Measurements from ENCODE around the gene TMEM79. TPM values are rescaled to one million over a fixed set of nuclear protein-coding genes. Genes with fewer than 3 reads are reported as not detected.

The TMEM79 gene, protein sequence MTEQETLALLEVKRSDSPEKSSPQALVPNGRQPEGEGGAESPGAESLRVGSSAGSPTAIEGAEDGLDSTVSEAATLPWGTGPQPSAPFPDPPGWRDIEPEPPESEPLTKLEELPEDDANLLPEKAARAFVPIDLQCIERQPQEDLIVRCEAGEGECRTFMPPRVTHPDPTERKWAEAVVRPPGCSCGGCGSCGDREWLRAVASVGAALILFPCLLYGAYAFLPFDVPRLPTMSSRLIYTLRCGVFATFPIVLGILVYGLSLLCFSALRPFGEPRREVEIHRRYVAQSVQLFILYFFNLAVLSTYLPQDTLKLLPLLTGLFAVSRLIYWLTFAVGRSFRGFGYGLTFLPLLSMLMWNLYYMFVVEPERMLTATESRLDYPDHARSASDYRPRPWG
- total RNA-seq, result 1 to 10 TPM; 8.5 to 9.0 TPM

DNA sequence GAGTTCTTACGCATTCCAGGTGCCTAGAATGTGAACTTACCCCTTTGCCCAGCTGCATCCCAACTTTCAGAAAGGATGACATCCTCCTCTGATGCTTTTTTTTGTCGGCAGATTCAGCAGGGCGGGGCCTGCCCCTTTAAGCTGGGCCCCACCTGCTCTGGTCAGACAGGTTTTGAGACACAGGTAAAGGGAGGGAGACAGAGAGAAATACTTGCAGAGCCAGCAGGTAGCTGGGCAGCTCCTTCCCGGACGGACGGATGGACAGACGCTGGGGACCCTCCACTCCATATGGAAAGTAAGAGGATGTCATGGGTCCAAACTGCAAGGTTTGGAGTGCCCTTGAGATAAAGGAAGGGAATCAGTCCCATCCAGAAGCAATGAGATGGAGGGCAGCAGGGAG, at the start of gene TMEM79:
TMEM79 (plus strand) TSS at position 214 of the 400 bp plus-strand sequence. CDS start 902 bp downstream, outside the sequence.

DNA sequence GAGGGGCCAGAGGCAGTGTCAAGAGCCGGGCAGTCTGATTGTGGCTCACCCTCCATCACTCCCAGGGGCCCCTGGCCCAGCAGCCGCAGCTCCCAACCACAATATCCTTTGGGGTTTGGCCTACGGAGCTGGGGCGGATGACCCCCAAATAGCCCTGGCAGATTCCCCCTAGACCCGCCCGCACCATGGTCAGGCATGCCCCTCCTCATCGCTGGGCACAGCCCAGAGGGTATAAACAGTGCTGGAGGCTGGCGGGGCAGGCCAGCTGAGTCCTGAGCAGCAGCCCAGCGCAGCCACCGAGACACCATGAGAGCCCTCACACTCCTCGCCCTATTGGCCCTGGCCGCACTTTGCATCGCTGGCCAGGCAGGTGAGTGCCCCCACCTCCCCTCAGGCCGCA, 42.2 kb upstream of the TMEM79 start, which contains the start of gene BGLAP:
BGLAP (plus strand) TSS at position 259 of the 400 bp plus-strand sequence; CDS start at position 307, 48 bp downstream.

DNA sequence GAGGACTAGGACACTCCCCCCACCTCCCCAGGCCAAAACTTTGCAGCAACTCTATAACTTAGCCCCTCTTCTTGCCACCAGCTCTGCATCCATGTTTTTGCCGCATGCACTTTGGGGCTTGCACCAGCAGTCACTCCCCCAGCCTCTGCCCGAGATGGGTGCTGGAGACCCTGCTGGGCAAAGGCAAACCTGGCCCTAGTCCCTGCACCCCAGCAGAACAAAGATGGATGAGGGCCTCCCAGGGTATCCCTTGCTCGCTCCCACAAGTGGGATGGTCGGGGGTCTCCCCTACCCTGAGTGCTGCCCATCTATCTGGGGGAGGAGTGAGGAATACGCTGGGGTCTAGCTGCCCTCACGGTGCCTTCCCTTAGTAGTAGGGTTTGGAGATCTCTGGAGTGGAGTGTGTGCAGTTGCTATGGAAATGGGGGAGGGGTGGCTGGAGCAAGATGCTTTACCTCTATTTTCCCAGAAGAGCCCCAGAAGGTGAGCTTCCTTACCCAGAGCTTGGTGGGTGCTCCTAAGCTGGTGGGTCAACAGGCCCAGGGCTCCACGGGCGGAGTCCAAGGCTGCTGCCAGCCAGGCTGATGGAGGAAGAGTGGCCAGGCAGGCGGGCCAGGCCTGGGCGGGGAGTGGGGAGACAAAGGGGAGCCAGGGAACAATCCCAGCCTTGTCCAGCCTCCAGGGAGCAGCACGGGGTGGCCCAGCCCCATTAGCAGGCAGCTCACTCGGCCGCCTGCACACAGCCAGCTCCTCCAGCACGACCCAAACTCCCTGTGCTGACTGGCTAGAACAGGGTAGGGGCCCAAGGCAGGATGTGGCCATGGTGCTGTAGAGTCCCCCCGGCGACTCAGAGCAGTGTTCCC, 36.4 kb upstream of the TMEM79 start, which contains the start of gene PAQR6:
PAQR6 (minus strand) TSS at position 597 of the 863 bp plus-strand sequence. CDS start 1,325 bp downstream, outside the sequence.

DNA sequence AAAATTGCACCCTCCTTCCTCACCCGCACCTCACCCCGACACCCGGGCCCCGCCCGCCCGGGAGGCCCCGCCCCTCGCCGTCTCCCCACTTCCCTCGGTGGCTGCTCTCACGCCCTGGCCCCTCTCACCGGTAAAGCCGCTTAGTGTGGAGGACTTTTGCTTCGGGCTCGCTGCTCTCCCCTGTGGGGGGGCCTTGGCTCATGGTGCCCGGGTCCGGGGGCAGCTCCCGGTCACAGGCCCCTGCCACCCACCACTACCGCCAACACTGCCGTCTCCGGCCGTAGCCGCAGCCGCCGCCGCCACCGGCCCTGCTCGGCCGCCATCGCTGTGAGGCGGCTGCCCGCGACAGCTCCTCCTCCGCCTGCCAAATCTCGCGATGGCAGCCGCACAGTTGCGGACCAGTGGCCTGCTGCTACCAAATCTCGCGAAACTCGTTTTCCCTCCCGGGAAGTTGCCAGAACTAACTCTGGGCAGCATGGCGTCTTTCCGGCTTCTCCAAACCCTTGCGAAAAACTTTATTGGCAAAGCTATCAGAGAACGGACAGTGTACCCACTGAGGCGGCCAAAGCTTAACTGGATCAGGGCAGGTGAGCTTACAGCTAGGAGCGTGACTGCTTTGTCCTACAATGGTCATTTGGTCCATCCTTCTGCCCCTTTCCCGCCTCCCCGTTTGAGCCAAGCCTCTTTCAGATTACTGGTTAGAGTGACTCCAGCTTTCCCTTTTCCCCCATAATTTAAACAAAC, 1.5 kb upstream of the TMEM79 start, which contains the start of gene SMG5:
SMG5 (minus strand) TSS at position 347 of the 744 bp plus-strand sequence; CDS start at position 202, 145 bp downstream.

DNA sequence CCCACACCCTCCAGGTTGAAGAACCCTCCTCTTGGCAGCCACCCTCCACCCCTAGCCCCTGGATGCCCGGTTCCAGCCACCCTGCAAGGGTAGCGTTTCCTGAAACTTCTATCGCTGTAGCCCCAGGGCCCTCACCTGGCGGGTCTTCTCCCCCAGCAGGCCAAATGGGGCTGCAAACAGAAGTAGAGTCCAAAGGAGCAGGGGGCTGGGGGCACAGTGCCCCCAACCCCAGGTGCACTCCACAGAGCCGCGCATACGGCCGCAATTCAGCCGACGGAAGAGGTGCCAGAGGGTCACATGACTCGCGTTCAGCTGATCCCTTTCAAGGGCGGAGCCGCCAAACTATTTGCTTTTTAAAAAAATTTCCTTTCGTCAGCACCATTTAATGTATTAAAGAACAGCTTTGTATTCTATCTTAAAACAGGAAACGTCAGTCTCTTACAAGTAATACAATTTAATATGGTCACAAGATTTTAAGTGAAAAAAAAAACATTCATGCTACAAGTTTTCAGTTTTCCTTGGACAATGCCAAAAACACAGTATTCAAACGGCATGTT, 11.3 kb downstream of the TMEM79 start, which contains the start of gene GLMP:
GLMP (minus strand) TSS at position 289 of the 557 bp plus-strand sequence; CDS start at position 255, 34 bp downstream.

DNA sequence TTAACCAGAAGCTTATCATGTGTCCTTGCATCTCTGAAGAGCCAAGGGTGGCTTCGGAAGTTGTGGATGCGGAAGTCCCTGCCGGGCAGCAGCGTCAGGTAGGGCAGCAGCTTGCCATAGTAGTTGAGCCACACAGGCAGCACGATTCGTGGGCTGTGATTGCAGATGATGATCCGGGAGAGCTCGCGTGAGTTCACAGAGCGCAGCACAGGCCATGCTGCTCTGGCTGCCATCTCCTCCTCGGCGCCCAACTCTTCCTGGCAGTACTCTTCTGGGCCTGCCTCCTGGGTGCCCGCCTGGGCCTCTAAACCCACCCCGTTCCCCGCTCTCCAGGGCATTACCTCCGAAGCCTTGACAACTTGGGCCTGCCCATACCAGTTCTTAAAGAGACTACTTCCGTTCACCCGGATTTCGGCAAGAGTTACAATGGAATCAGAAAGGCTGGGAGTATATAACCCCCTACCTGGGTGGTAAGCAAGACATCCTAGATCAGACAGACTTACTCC, 14.8 kb downstream of the TMEM79 start, which contains the start of gene VHLL:
VHLL (minus strand) TSS at position 456 of the 506 bp plus-strand sequence; CDS start at position 338, 118 bp downstream.

DNA sequence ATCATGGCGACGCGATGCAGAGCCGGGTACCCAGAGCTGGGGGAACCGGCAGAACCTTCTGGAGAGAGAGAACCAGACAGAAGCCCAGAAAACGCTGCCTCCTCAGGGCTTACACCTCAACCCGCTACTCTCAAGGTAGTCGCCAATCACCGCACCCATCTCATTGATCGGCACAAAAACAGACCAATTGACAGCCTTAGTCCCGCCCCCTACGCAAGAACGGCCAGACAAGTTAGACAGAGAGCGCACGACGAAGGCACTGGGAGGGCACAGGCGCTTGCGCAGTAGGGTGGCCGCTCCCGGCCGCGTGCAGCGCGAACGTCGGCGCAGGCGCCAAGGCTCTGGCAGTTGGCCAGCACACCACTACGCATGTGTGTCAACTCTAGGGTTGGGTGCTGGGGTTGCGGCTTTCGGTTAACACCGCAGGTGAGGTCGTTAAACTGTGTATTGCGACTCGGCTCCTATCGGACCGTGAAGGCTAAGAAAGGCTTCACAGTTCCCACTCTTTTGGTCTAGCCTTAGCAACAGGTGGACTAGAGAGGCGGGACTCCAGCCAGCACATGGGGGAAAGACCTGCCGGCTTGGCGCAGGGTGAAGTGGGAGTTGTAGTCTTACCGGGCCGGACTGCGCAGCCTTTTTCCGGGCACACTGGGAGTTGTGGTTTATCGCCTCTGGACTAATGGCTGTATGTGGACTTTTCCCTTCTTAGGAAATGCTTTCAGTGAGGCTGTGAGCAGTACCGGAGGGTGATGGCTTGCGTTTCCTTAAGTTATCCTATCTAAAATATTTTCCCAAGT, 54.3 kb downstream of the TMEM79 start, which contains the start of the genes CCT3 and TSACC:
CCT3 (minus strand) TSS at position 113 of the 797 bp plus-strand sequence; CDS start at position 5, 108 bp downstream.
TSACC (plus strand) TSS at position 347 of the 797 bp plus-strand sequence. CDS start 1,232 bp downstream, outside the sequence.

Other genes with a start within 250 kb of the TMEM79 start
- gene UBQLN4, start 230.5 kb upstream of the TMEM79 start, total RNA-seq, result 10 to 100 TPM; 26.2 to 26.5 TPM
- gene LAMTOR2, start 229.5 kb upstream of the TMEM79 start, total RNA-seq, result 10 to 100 TPM; 46.8 to 57.1 TPM
- under 1 TPM; 0.81 to 0.99 TPM for gene RAB25, start 223.2 kb upstream of the TMEM79 start, total RNA-seq
- gene MEX3A, start 201.9 kb upstream of the TMEM79 start, total RNA-seq, result not detected
- 1 to 10 TPM; 4.1 to 5.4 TPM for gene LMNA, start 169.6 kb upstream of the TMEM79 start, total RNA-seq
- 1 to 10 TPM; 1.9 to 2.2 TPM for gene SEMA4A, start 130.7 kb upstream of the TMEM79 start, total RNA-seq
- 10 to 100 TPM; 23.3 to 28.9 TPM for gene SLC25A44, start 90.2 kb upstream of the TMEM79 start, total RNA-seq
- 10 to 100 TPM; 70.4 to 71.4 TPM for gene PMF1, start 71.3 kb upstream of the TMEM79 start, total RNA-seq
- 1 to 10 TPM; 2.2 to 3.5 TPM for gene BGLAP, start 42.1 kb upstream of the TMEM79 start, total RNA-seq
- 1 to 10 TPM; 4.7 to 5.0 TPM for gene PAQR6, start 36.3 kb upstream of the TMEM79 start, total RNA-seq
- 10 to 100 TPM; 52.9 to 54.1 TPM for gene SMG5, start 1.5 kb upstream of the TMEM79 start, total RNA-seq
- 10 to 100 TPM; 37.1 to 37.4 TPM for gene GLMP, start 11.4 kb downstream of the TMEM79 start, total RNA-seq
- not detected for gene VHLL, start 15.0 kb downstream of the TMEM79 start, total RNA-seq
- 100 to 1,000 TPM; 184 to 186 TPM for gene CCT3, start 54.0 kb downstream of the TMEM79 start, total RNA-seq
- gene TSACC, start 54.2 kb downstream of the TMEM79 start, total RNA-seq, result not detected
- not detected for gene RHBG, start 84.9 kb downstream of the TMEM79 start, total RNA-seq
- 10 to 100 TPM; 43.2 to 48.4 TPM for gene MEF2D, start 216.4 kb downstream of the TMEM79 start, total RNA-seq

Data from activated naive CD4-positive, alpha-beta T cell treated with anti-CD3 and anti-CD28 coated beads, Interleukin-2, amount 10 ng/mL, durations not matched to agents 5 hours and 36 hours (primary cell).